ENCODE measurements around the gene KRABD2.

GRCh38 chr17:8333281-8333680, 43.2 kb downstream of the KRABD2 start:
- no peak for TF ChIP-seq POLR2A (IDR thresholded peaks at IDR 0.05)
- TF ChIP-seq CTCF (IDR thresholded peaks at IDR 0.05 in 4 of 5, conservative IDR thresholded peaks at IDR 0.05 in 1 of 5), result no peak

Data from gastrocnemius medialis (tissue), 4 donors.